Tibial nerve (tissue), 4 donors: ENCODE results near the gene XPNPEP2.

Source experiments
- CTCF ChIP-seq, 5 experiments: fragments of 200-600 bp in 3 of 5; fragments of 450-650 bp in 2 of 5; sonication (generic) in 3 of 5; IDR thresholded peaks; one replicate each; pipeline ENCODE4 v1.5.1; 2016 to 2019; ENCODE audit warnings: antibody characterized with exemption in 5 of 5, mild to moderate bottlenecking in 3 of 5, moderate library complexity in 2 of 5
- EP300 ChIP-seq, 2 donors: sonication (generic); formaldehyde crosslinking; IDR thresholded peaks; one replicate each; pipeline ENCODE4 v1.6.1; 2017; ENCODE audit warnings: antibody characterized with exemption in 2 of 2, mild to moderate bottlenecking in 1 of 2

GRCh38 chrX:129750971-129751370 lies 12.2 kb downstream of the XPNPEP2 start:
- TF ChIP-seq EP300 (IDR thresholded peaks at IDR 0.05): no peak
- TF ChIP-seq CTCF (IDR thresholded peaks at IDR 0.05): no peak
